ENCODE results near the gene CAPN5.

DNA sequence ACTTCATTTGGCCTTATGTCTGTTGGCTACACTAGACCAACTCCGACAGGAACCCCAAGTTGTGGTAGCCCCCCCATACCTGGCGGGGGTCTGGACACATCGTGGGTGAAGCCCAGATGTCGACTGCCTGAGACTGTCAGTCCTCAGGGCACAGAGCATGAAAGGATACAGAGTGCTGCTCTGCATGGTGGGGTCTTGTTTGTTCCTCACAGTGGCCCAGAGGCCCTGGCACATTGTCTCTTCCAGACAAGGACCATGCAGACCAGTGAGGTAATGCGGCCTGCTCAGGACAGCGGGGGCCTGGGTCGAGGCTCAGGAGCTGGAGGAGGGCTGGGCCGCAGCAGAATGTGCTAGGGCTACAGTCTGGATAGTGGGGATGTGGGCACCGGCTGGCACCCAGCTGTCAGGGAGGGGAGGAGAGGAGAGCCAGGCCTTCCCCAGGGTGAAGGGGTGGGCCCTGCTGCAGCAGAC, 14.6 kb downstream of the CAPN5 start:
- TF ChIP-seq, protein P1, sequence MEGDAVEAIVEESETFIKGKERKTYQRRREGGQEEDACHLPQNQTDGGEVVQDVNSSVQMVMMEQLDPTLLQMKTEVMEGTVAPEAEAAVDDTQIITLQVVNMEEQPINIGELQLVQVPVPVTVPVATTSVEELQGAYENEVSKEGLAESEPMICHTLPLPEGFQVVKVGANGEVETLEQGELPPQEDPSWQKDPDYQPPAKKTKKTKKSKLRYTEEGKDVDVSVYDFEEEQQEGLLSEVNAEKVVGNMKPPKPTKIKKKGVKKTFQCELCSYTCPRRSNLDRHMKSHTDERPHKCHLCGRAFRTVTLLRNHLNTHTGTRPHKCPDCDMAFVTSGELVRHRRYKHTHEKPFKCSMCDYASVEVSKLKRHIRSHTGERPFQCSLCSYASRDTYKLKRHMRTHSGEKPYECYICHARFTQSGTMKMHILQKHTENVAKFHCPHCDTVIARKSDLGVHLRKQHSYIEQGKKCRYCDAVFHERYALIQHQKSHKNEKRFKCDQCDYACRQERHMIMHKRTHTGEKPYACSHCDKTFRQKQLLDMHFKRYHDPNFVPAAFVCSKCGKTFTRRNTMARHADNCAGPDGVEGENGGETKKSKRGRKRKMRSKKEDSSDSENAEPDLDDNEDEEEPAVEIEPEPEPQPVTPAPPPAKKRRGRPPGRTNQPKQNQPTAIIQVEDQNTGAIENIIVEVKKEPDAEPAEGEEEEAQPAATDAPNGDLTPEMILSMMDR (IDR thresholded peaks at IDR 0.05), result no peak
- no peak for TF ChIP-seq ZFX (IDR thresholded peaks at IDR 0.05; ENCODE audit: borderline replicate concordance)
